H1 (cell line): Measurements from ENCODE around the gene NUDT2. TPM values are rescaled to one million over a fixed set of nuclear protein-coding genes. Genes with fewer than 3 reads are reported as not detected.
A peak's percentile ranks its signal among the peaks of the same experiment; 100 is the strongest.

ENCODE experiments used
- CTCF ChIA-PET: fragments of 300-600 bp; sonication (Branson Sonifier 250); formaldehyde crosslinking; loops from one replicate; lab custom pipeline; 2021; ENCODE audit not compliant: partially characterized antibody; lab: Charles Lee
- POLR2A ChIA-PET: fragments of 300-600 bp; sonication (Branson Sonifier 250); formaldehyde crosslinking; loops from one replicate; lab custom pipeline; 2021; ENCODE audit warnings: inconsistent platforms; ENCODE audit not compliant: partially characterized antibody; lab: Charles Lee
- DNase-seq, 2 experiments: peaks; one replicate each; pipeline versions ENCODE4 v3.0.0 to v3.0.0-alpha.2; 2010 to 2022; ENCODE audit warnings: low spot score in 2 of 2, low read depth in 1 of 2, mixed read lengths in 1 of 2
- FAIRE-seq: peaks from 2 replicates; lab custom pipeline; 2011; peaks lifted over from hg19 to GRCh38; lab: Jason Lieb, UNC
- H2AFZ ChIP-seq: 2 replicates; pipeline ENCODE4 v1.8.1; 2012; ENCODE audit warnings: low read length, inconsistent platforms
- H2AK5ac ChIP-seq: 2 replicates; pipeline ENCODE4 v1.6.1; 2013; ENCODE audit warnings: low read depth, low read length
- H2BK120ac ChIP-seq: replicated peaks from 2 replicates; pipeline ENCODE3; 2013; ENCODE audit warnings: low read depth, low read length, inconsistent platforms
- H2BK12ac ChIP-seq: 2 replicates; pipeline ENCODE4 v1.6.1; 2013; ENCODE audit warnings: low read depth, low read length
- H2BK15ac ChIP-seq: 2 replicates; pipeline ENCODE4 v1.6.1; 2013; ENCODE audit warnings: low read length
- H2BK20ac ChIP-seq: 2 replicates; pipeline ENCODE4 v1.6.1; 2013; ENCODE audit warnings: low read length
- H2BK5ac ChIP-seq: 2 replicates; pipeline ENCODE4 v1.6.1; 2013; ENCODE audit warnings: low read depth, low read length
- H3K14ac ChIP-seq: 2 replicates; pipeline ENCODE4 v1.6.1; 2013; ENCODE audit warnings: inconsistent platforms; ENCODE audit not compliant: insufficient read length
- H3K18ac ChIP-seq: 2 replicates; pipeline ENCODE4 v1.6.1; 2013; ENCODE audit warnings: low read length; ENCODE audit errors: extremely low read depth
- H3K23ac ChIP-seq: 2 replicates; pipeline ENCODE4 v1.6.1; 2013; ENCODE audit warnings: inconsistent platforms; ENCODE audit not compliant: insufficient read length
- H3K23me2 ChIP-seq: 2 replicates; pipeline ENCODE4 v1.6.1; 2013; ENCODE audit warnings: low read depth, low read length
- H3K27ac ChIP-seq: 2 replicates; pipeline ENCODE4 v1.6.1; 2011; ENCODE audit warnings: low read depth, low read length, inconsistent platforms
- H3K27me3 ChIP-seq, 4 experiments: replicated peaks in 1 of 4; 1 replicate in 1 of 4; 2 replicates in 3 of 4; pipeline versions ENCODE4 v1.6.1 to v1.8.1; 2011 to 2013; ENCODE audit warnings: low read length in 3 of 4, mild to moderate bottlenecking in 3 of 4, inconsistent platforms in 2 of 4, mixed read lengths in 2 of 4, moderate library complexity in 1 of 4; ENCODE audit not compliant: control insufficient read depth in 3 of 4, insufficient read depth in 3 of 4; ENCODE audit errors: extremely low read depth in 1 of 4
- H3K36me3 ChIP-seq, 4 experiments: 2 replicates each; pipeline versions ENCODE4 v1.6.1 to v1.8.1; 2011 to 2013; ENCODE audit warnings: mild to moderate bottlenecking in 4 of 4, low read length in 3 of 4, moderate library complexity in 2 of 4, control low read depth in 1 of 4, inconsistent platforms in 1 of 4; ENCODE audit not compliant: insufficient read depth in 4 of 4, control insufficient read depth in 2 of 4
- H3K4ac ChIP-seq: replicated peaks from 2 replicates; pipeline ENCODE3; 2013; ENCODE audit warnings: low read length, low read depth, mixed read lengths, inconsistent platforms; ENCODE audit not compliant: insufficient read length
- H3K4me1 ChIP-seq, 4 experiments: replicated peaks in 1 of 4; 1 replicate in 1 of 4; 2 replicates in 3 of 4; pipeline versions ENCODE4 v1.6.1 to v1.8.1; 2011 to 2013; ENCODE audit warnings: low read length in 3 of 4, inconsistent platforms in 2 of 4, mixed read lengths in 1 of 4; ENCODE audit not compliant: insufficient read depth in 4 of 4, control insufficient read depth in 3 of 4
- H3K4me2 ChIP-seq, 2 experiments: 2 replicates each; pipeline versions ENCODE4 v1.6.1 to v1.8.1; 2011 to 2013; ENCODE audit warnings: low read depth in 2 of 2, low read length in 2 of 2, control low read depth in 1 of 2, inconsistent platforms in 1 of 2, mild to moderate bottlenecking in 1 of 2; ENCODE audit not compliant: insufficient read depth in 1 of 2
- H3K4me3 ChIP-seq, 4 experiments: fragments of 200-600, 300-600 bp in 1 of 4; sonication (generic), shearing (Covaris generic), sonication (Bioruptor Twin) in 1 of 4; 2 replicates each; pipeline versions ENCODE4 v1.5.1 to v1.8.1; 2011 to 2016; ENCODE audit warnings: low read length in 4 of 4, low read depth in 3 of 4, control low read depth in 2 of 4, inconsistent platforms in 2 of 4, mild to moderate bottlenecking in 2 of 4, mixed read lengths in 1 of 4, moderate library complexity in 1 of 4; ENCODE audit not compliant: insufficient read depth in 2 of 4; ENCODE audit errors: extremely low read depth in 1 of 4
- H3K56ac ChIP-seq: replicated peaks from 2 replicates; pipeline ENCODE3; 2013; ENCODE audit warnings: low read depth, mild to moderate bottlenecking, mixed read lengths, low read length, inconsistent platforms; ENCODE audit not compliant: insufficient read length
- H3K79me1 ChIP-seq: 2 replicates; pipeline ENCODE4 v1.6.1; 2013; ENCODE audit warnings: low read depth, low read length, control low read depth
- H3K79me2 ChIP-seq, 2 experiments: 2 replicates each; pipeline versions ENCODE4 v1.6.1 to v1.8.1; 2012 to 2013; ENCODE audit warnings: low read length in 2 of 2, mild to moderate bottlenecking in 2 of 2, inconsistent platforms in 1 of 2; ENCODE audit not compliant: insufficient read depth in 2 of 2, control insufficient read depth in 1 of 2
- H3K9ac ChIP-seq, 4 experiments: replicated peaks in 1 of 4; 1 replicate in 1 of 4; 2 replicates in 3 of 4; pipeline versions ENCODE4 v1.6.1 to v1.8.1; 2011 to 2013; ENCODE audit warnings: low read depth in 3 of 4, low read length in 3 of 4, control low read depth in 2 of 4, mild to moderate bottlenecking in 2 of 4, moderate library complexity in 2 of 4, inconsistent platforms in 1 of 4; ENCODE audit errors: extremely low read depth in 1 of 4
- H3K9me3 ChIP-seq, 2 experiments: 2 replicates each; pipeline versions ENCODE4 v1.6.1 to v1.8.1; 2012 to 2013; ENCODE audit warnings: mild to moderate bottlenecking in 2 of 2, moderate library complexity in 2 of 2, control low read depth in 1 of 2, inconsistent platforms in 1 of 2, low read depth in 1 of 2, low read length in 1 of 2, mixed read lengths in 1 of 2; ENCODE audit not compliant: insufficient read depth in 2 of 2
- H4K20me1 ChIP-seq, 2 experiments: replicated peaks in 1 of 2; 2 replicates each; pipeline versions ENCODE3 to v1.8.1; 2011 to 2013; ENCODE audit warnings: inconsistent platforms in 2 of 2, low read length in 2 of 2, mild to moderate bottlenecking in 1 of 2; ENCODE audit not compliant: insufficient read depth in 2 of 2, control insufficient read depth in 1 of 2
- H4K5ac ChIP-seq: 2 replicates; pipeline ENCODE4 v1.6.1; 2013; ENCODE audit warnings: low read length, low read depth, mixed read lengths, inconsistent platforms; ENCODE audit not compliant: insufficient read length
- H4K8ac ChIP-seq: 2 replicates; pipeline ENCODE4 v1.8.0; 2013; ENCODE audit warnings: mild to moderate bottlenecking, moderate library complexity, low read length, inconsistent platforms; ENCODE audit not compliant: insufficient read depth; ENCODE audit errors: extremely low read depth
- H4K91ac ChIP-seq: replicated peaks from 2 replicates; pipeline ENCODE3; 2013; ENCODE audit warnings: low read length, mixed read lengths, inconsistent platforms; ENCODE audit not compliant: insufficient read length
- ASH2L ChIP-seq: fragments of 200-600, 300-600 bp; sonication (generic); IDR thresholded peaks from one replicate; pipeline ENCODE4 v1.7.1; 2017; ENCODE audit warnings: low read length
- BACH1 ChIP-seq: IDR thresholded peaks from 2 replicates; pipeline ENCODE4 v1.6.1; 2012; ENCODE audit warnings: low read length, improper control_type of control experiment
- CEBPB ChIP-seq: IDR thresholded peaks from 2 replicates; pipeline ENCODE4 v1.6.1; 2012; ENCODE audit warnings: low read depth, low read length
- GTF2F1 ChIP-seq: IDR thresholded peaks from 2 replicates; pipeline ENCODE4 v1.6.1; 2012; ENCODE audit warnings: low read depth, low read length, improper control_type of control experiment, borderline replicate concordance
- JUN ChIP-seq: IDR thresholded peaks from 2 replicates; pipeline ENCODE4 v1.6.1; 2011; ENCODE audit warnings: low read depth, mild to moderate bottlenecking, improper control_type of control experiment, low read length
- KDM4A ChIP-seq: IDR thresholded peaks from one replicate; pipeline ENCODE4 v1.7.1; 2012; ENCODE audit warnings: low read depth, mild to moderate bottlenecking, moderate library complexity, low read length, inconsistent platforms; ENCODE audit not compliant: severe bottlenecking
- PHF8 ChIP-seq: fragments of 200-600 bp; sonication (generic); conservative IDR thresholded peaks from 2 replicates; pipeline ENCODE4 v1.7.1; 2012; ENCODE audit warnings: low read depth, mild to moderate bottlenecking, inconsistent platforms, low read length, moderate library complexity
- RFX5 ChIP-seq: IDR thresholded peaks from 2 replicates; pipeline ENCODE4 v1.6.1; 2011; ENCODE audit warnings: low read depth, low read length, improper control_type of control experiment, borderline replicate concordance
- SP2 ChIP-seq: IDR thresholded peaks from 2 replicates; pipeline ENCODE4 v1.6.1; 2012; ENCODE audit warnings: mild to moderate bottlenecking, low read length, inconsistent platforms
- SUZ12 ChIP-seq: fragments of 200-600 bp; sonication (generic); IDR thresholded peaks from 2 replicates; pipeline ENCODE4 v1.6.1; 2012; ENCODE audit warnings: mild to moderate bottlenecking, inconsistent platforms, low read length, moderate library complexity, mixed read lengths
- TAF1 ChIP-seq: IDR thresholded peaks from 2 replicates; pipeline ENCODE4 v1.6.1; 2011; ENCODE audit warnings: mild to moderate bottlenecking, low read depth, low read length
- TBP ChIP-seq: IDR thresholded peaks from 2 replicates; pipeline ENCODE4 v1.6.1; 2011; ENCODE audit warnings: low read depth, low read length, improper control_type of control experiment
- TEAD4 ChIP-seq: IDR thresholded peaks from 2 replicates; pipeline ENCODE4 v1.6.1; 2012; ENCODE audit warnings: low read depth, low read length, inconsistent platforms, mixed read lengths
- WGBS, 2 experiments: shearing (Covaris generic) in 1 of 2; methylation state at CpG; one replicate each; pipeline versions ENCODE4 v1.1.6 to v1.1.7; 2013 to 2015; ENCODE audit warnings: low lambda C conversion rate in 2 of 2, mixed read lengths in 2 of 2, inconsistent platforms in 1 of 2, low coverage in 1 of 2, missing lambda C conversion rate in 1 of 2; ENCODE audit not compliant: insufficient replicate concordance in 2 of 2, insufficient coverage in 1 of 2, insufficient read length in 1 of 2; ENCODE audit errors: extremely low coverage in 1 of 2, missing lambda C conversion rate in 1 of 2; 5-methylcytosine and 5-hydroxymethylcytosine counted together
- polyA plus RNA-seq, 7 experiments: library from polyadenylated mRNA; depleted of rRNA in 3 of 7; stranded (reverse) in 5 of 7; unstranded in 2 of 7; fragments of >200 nt in 5 of 7; fragments of 200-250 nt in 2 of 7; gene quantifications; 1 replicate in 5 of 7; 2 replicates in 1 of 7; 4 replicates in 1 of 7; pipeline versions ENCODE4 v1.2.1 to v1.2.3, GENCODE V29; 2011 to 2013; ENCODE audit warnings: missing spikeins in 2 of 7, mixed read lengths in 2 of 7
- total RNA-seq: library from RNA; stranded (reverse); fragmentation: NEBNext Ultra II Directional; extraction: Animal tissue kit (Norgen Biotek cat#: 25700); gene quantifications from 2 replicates; pipeline ENCODE4 v1.2.1, GENCODE V29; 2021
- TF ChIP-seq, protein P1 (sequence below): IDR thresholded peaks from 2 replicates; pipeline ENCODE4 v1.6.1; 2012; ENCODE audit warnings: inconsistent platforms

The NUDT2 gene
- total and polyA plus RNA-seq, 2 of the 8 experiments (the other 6 are each of a cell fraction or from before 2014, with no cell fraction given) = 16.7 to 23.7 TPM

DNA sequence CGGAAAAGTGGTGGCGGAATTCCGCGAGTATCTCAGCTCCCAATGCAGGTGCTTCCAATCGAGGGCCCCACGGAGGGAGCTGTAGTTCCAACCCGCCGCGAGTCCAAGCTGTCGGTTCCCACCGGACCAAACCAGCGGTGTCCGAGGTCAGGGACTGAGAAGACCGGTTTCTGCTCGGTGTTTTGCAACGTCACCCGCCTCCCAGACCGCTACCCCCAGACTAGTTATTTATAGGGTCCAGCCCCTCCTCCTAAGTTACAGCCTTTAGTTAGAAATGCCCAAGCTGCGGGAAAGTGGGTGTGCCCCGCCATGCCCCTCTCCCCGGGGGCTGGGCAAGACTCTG, 48.0 kb downstream of the NUDT2 start:
- FAIRE-seq (no peak), DNase-seq (no peak)
- Histone ChIP-seq H3K9ac (peak overlapping the region in 2 of 4 experiments; percentile 13 to 47; a peak in 2 of 7 replicates), H4K8ac (no peak overlapping the region; the same call in 1 of the 2 replicates), H2BK15ac (no peak overlapping the region), H3K56ac (no peak overlapping the region), H3K79me2 (no peaks in the 10 kb centered on the region), H2BK5ac (no peak overlapping the region), H3K23me2 (peaks cover 33% of the 10 kb centered on the region), H2AK5ac (no peak overlapping the region), H4K5ac (no peak overlapping the region), H2AFZ (peak overlapping the region; percentile 97), H2BK12ac (no peak overlapping the region), H3K4me2 (peak overlapping the region; percentile 82 to 92), H3K23ac (no peak overlapping the region), H3K4me1 (peaks cover 6 to 15% (median 7%) of the 10 kb centered on the region in 4 experiments), H3K4me3 (peak overlapping the region; percentile 48 to 75 (median 68)), H3K14ac (no peak overlapping the region), H3K27me3 (peaks cover 3 to 30% (median 27%) of the 10 kb centered on the region in 4 experiments), H3K4ac (no peak overlapping the region), H2BK120ac (no peak overlapping the region), H3K18ac (no peak overlapping the region), H4K20me1 (peaks cover 0 to 1% of the 10 kb centered on the region in 2 experiments), H4K91ac (peak overlapping the region; percentile 9), H3K27ac (no peak overlapping the region), H3K9me3 (no peaks in the 10 kb centered on the region), H3K36me3 (no peaks in the 10 kb centered on the region), H2BK20ac (no peak overlapping the region), H3K79me1 (no peaks in the 10 kb centered on the region; the same call in 1 of the 2 replicates)
- WGBS, 2 experiments = 23% methylated on average over 18 of the region's 21 CpGs; no CpG with 5 or more reads in 1 of the 2 experiments
- ChIA-PET CTCF (interaction anchor here (0.9 to 19.4 kb wide), 9 partner anchors 9 to 658 kb away, joined by 3 to 350 read pairs (median 5); no protein-coding TSS in a partner anchor), POLR2A (interaction anchor here (0.6 to 1.3 kb wide), 7 partner anchors 10 to 198 kb away, joined by 3 to 4 read pairs (median 4); partner anchors contain the start of gene UBAP1)
- TF ChIP-seq GTF2F1 (no peak), PHF8 (no peak), BACH1 (no peak), RFX5 (no peak), ASH2L (no peak), SP2 (no peak), JUN (no peak), TAF1 (0 out of 2 replicates have a peak, but pooled peaks have one; percentile 11), CEBPB (0 out of 2 replicates have a peak, but pooled peaks have one; percentile 10), TBP (no peak), SUZ12 (no peak), TEAD4 (no peak), KDM4A (no peak)
- TF ChIP-seq, protein P1, sequence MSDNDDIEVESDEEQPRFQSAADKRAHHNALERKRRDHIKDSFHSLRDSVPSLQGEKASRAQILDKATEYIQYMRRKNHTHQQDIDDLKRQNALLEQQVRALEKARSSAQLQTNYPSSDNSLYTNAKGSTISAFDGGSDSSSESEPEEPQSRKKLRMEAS = 0 out of 2 replicates have a peak, but pooled peaks have one; percentile 3
